ENCODE results near the gene CRACR2A. TPM values are rescaled to one million over a fixed set of nuclear protein-coding genes. Genes with fewer than 3 reads are reported as not detected.

Gene CRACR2A
- total and polyA plus RNA-seq, 2 donors from 2014 or later, result 0.22 to 6.1 TPM

DNA sequence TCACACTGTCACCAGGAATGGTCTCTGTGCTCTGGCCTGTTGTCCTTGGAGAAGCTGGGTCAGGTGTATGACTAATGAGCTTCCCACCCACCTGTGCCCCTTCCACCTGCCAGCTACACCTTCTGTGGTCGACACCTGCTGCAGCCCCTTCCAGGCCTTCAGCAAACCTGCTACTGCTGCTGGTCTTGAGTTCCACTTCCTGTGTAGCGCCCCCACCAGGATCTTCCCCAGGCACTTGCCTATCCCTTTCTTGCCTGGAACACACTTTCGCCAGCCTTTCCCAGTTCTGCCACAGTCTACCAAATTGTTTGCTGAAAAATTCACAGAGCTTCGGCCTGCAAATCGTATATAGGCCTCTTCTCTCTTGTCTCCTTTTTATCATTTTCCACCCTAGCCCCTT is 75.3 kb downstream of the CRACR2A start:
- Histone ChIP-seq H3K9me3 (ENCODE audit: control insufficient read depth in 2 of 3, insufficient read depth in 1 of 3, low read length in 3 of 3) (no peaks in the 10 kb centered on the region), H3K27ac (ENCODE audit: low read depth in 2 of 2, low read length in 2 of 2) (no peak overlapping the region), H3K9ac (ENCODE audit: low read length in 3 of 3) (no peak overlapping the region), H3K4me1 (ENCODE audit: control insufficient read depth in 2 of 3, insufficient read depth in 2 of 3, low read depth in 1 of 3, low read length in 3 of 3) (no peaks in the 10 kb centered on the region), H3K27me3 (ENCODE audit: control insufficient read depth, insufficient read depth, low read length) (no peaks in the 10 kb centered on the region), H3K36me3 (ENCODE audit: control insufficient read depth in 2 of 3, insufficient read depth in 3 of 3, low read length in 3 of 3) (no peaks in the 10 kb centered on the region), H3K4me3 (ENCODE audit: low read length in 3 of 3) (no peak overlapping the region)
- TF ChIP-seq, protein P1, sequence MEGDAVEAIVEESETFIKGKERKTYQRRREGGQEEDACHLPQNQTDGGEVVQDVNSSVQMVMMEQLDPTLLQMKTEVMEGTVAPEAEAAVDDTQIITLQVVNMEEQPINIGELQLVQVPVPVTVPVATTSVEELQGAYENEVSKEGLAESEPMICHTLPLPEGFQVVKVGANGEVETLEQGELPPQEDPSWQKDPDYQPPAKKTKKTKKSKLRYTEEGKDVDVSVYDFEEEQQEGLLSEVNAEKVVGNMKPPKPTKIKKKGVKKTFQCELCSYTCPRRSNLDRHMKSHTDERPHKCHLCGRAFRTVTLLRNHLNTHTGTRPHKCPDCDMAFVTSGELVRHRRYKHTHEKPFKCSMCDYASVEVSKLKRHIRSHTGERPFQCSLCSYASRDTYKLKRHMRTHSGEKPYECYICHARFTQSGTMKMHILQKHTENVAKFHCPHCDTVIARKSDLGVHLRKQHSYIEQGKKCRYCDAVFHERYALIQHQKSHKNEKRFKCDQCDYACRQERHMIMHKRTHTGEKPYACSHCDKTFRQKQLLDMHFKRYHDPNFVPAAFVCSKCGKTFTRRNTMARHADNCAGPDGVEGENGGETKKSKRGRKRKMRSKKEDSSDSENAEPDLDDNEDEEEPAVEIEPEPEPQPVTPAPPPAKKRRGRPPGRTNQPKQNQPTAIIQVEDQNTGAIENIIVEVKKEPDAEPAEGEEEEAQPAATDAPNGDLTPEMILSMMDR (IDR thresholded peaks at IDR 0.05; ENCODE audit: borderline replicate concordance, extremely low read depth, insufficient read depth), result no peak
- FAIRE-seq (no peak), DNase-seq (no peak)
- intact Hi-C loops (cut with DNase I), result no loop called here

DNA sequence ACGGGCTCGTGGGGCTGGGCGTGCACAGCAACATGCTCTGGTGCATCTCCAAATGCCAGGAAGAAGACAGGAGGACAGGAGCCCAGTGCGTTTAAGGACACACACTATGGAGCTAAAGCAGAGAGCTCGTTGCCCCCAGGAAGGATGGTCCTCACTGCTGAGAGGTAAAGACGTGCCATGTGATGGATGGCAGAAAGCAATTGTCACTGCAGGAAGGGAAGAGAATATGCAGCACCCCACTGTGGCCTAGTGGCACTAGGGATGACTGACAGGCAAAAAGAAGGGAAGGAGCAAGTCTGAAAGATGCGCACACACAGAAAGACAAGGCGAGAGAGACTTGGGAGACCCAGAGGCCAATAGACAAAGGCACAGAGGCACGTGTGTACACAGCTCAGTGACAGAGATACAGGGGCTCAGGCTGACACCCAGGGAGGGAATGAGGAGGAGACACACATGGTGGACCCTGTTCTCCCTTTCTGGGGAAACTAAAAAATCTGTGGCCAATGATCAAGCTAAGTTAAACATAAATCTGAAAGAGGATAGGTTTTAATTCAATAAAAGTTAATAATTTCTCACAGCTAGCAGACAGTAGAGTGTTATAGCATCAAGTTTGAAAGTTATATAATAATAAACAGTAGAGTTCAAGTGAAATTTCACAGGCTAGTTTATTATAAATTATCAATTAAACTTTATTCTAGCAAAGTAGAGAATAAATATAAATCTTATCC is 78.8 kb downstream of the CRACR2A start:
- H3K27ac ChIP-seq (ENCODE audit: low read depth in 2 of 2, low read length in 2 of 2), result no peak overlapping the region
- H3K9ac ChIP-seq (ENCODE audit: low read length in 3 of 3), result no peak overlapping the region
- H3K4me1 ChIP-seq (ENCODE audit: control insufficient read depth in 2 of 3, insufficient read depth in 2 of 3, low read depth in 1 of 3, low read length in 3 of 3), result no peaks in the 10 kb centered on the region
- TF ChIP-seq, protein P1 (IDR thresholded peaks at IDR 0.05; ENCODE audit: borderline replicate concordance, extremely low read depth, insufficient read depth), result no peak
- DNase-seq, result no peak
- intact Hi-C loops (cut with DNase I), result no loop called here
- FAIRE-seq, result no peak
- H3K36me3 ChIP-seq (ENCODE audit: control insufficient read depth in 2 of 3, insufficient read depth in 3 of 3, low read length in 3 of 3), result peaks cover 0 to 2% (median 0%) of the 10 kb centered on the region in 3 donors
- H3K9me3 ChIP-seq (ENCODE audit: control insufficient read depth in 2 of 3, insufficient read depth in 1 of 3, low read length in 3 of 3), result no peaks in the 10 kb centered on the region
- no peak overlapping the region for H3K4me3 ChIP-seq (ENCODE audit: low read length in 3 of 3)
- H3K27me3 ChIP-seq (ENCODE audit: control insufficient read depth, insufficient read depth, low read length), result no peaks in the 10 kb centered on the region

- Histone ChIP-seq H3K4me3 (ENCODE audit: low read length in 3 of 3) (no peak overlapping the region), H3K9ac (ENCODE audit: low read length in 3 of 3) (no peak overlapping the region), H3K27me3 (ENCODE audit: control insufficient read depth, insufficient read depth, low read length) (no peaks in the 10 kb centered on the region), H3K4me1 (ENCODE audit: control insufficient read depth in 2 of 3, insufficient read depth in 2 of 3, low read depth in 1 of 3, low read length in 3 of 3) (no peaks in the 10 kb centered on the region), H3K36me3 (ENCODE audit: control insufficient read depth in 2 of 3, insufficient read depth in 3 of 3, low read length in 3 of 3) (peaks cover 0 to 2% (median 0%) of the 10 kb centered on the region in 3 donors), H3K9me3 (ENCODE audit: control insufficient read depth in 2 of 3, insufficient read depth in 1 of 3, low read length in 3 of 3) (no peaks in the 10 kb centered on the region), H3K27ac (ENCODE audit: low read depth in 2 of 2, low read length in 2 of 2) (no peak overlapping the region)
- no peak for FAIRE-seq
- TF ChIP-seq, protein P1 (IDR thresholded peaks at IDR 0.05; ENCODE audit: borderline replicate concordance, extremely low read depth, insufficient read depth), result no peak
- intact Hi-C loops (cut with DNase I), result no loop called here
- DNase-seq, result no peak
These were observed 80.8 kb downstream of the CRACR2A start for GRCh38 chr12:3672113-3672509.
